CD4-positive, alpha-beta T cell treated with Interleukin-21 for 1 hour (primary cell): ENCODE data around the gene NUS1.
"Not testable (repeated sequence)": the region's sequence is repeated elsewhere in the genome, so short reads cannot be mapped to it uniquely, and the experiment has no call there.

Experiments used
- DNase-seq: peaks from one replicate; pipeline ENCODE4 v3.0.0-alpha.2; 2020

NUS1 gene

DNA sequence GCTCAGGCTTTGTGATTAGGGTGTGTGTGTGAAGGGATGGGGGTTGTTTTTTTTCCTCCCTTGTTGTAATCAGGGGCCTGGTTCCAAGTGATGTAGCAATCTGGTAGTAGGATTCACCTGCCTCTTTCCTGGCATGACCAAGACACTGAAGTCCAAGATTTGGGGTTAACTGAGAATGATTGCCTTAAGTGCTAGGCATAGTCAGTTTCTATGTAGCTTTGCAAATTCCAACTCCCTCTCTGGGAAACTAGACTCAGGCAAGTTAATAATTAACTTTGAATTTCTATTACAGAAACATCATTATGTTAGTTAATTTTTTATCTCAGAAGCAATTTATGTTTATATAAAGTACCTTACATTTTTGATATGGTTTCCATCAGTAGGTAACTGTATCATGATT lies 43.6 kb downstream of the NUS1 start:
- DNase-seq: no peak

DNA sequence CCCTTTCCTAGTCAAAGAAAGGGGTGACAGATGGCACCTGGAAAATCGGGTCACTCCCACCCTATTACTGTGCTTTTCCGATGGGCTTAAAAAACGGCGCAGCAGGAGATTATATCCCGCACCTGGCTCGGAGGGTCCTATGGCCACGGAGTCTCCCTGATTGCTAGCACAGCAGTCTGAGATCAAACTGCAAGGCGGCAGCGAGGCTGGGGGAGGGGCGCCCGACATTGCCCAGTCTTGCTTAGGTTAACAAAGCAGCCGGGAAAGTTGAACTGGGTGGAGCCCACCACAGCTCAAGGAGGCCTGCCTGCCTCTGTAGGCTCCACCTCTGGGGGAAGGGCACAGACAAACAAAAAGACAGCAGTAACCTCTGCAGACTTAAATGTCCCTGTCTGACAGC lies 46.3 kb downstream of the NUS1 start:
- DNase-seq: not testable (repeated sequence)

- DNase-seq: no peak
Observed at GRCh38 chr6:117728626-117729025, 53.4 kb downstream of the NUS1 start.

- no peak for DNase-seq
Observed at GRCh38 chr6:117729613-117730012, 54.3 kb downstream of the NUS1 start.

- no peak for DNase-seq
Observed at GRCh38 chr6:117733341-117733740, 58.1 kb downstream of the NUS1 start.

DNA sequence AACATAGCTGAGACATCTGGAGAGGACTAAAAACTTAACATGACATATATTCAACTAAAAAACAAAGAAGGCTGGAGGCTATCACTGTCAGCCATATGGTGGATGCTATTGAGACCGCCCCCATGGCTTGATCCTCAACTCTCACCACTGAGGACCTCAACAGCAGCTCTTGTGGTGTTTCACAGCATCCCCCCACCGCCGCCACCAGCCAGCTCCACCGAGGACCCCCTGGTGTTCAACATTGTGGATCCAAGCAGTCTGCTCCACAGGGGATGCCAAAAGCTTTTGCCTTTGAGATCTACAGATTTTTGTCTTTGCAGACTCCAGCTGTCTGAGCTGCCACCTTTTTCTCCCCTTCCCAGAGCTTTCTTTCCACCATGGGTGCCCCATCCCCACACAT lies 64.6 kb downstream of the NUS1 start:
- no peak for DNase-seq

DNA sequence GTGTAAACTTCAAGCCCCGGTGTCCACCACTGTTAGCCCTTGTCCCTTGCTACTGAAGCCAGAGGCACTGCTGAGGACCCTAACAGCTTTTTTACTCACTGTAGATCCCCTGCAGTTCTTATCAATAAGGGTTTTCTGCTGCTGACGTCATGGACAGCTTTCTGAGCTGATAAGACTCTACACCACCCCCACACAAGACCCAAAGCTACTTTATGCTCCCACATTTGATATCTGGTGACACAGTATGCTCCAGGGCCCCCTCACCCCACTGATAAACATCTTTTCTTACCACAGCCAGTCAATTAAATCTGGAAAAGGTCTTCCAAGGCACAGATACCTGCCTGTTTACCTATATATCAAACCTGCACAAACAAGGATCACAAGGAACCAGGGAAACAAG lies 65.3 kb downstream of the NUS1 start:
- DNase-seq: no peak

GRCh38 chr6:117750675-117751074 lies 75.4 kb downstream of the NUS1 start:
- not testable (repeated sequence) for DNase-seq
